GM12892 (cell line): Measurements from ENCODE around the gene PTMS.
A peak's percentile ranks its signal among the peaks of the same experiment; 100 is the strongest.

Experiments
- DNase-seq: peaks from one replicate; pipeline ENCODE4 v3.0.0; 2011; ENCODE audit not compliant: insufficient read length
- FAIRE-seq: peaks from 2 replicates; lab custom pipeline; 2011; peaks lifted over from hg19 to GRCh38; lab: Jason Lieb, UNC
- POLR2A ChIP-seq: IDR thresholded peaks from 2 replicates; pipeline ENCODE4 v1.6.1; 2011; ENCODE audit warnings: low read depth, low read length, control low read depth
- POLR2AphosphoS5 ChIP-seq: IDR thresholded peaks from 2 replicates; pipeline ENCODE4 v1.6.1; 2011; ENCODE audit warnings: low read depth, low read length, control low read depth
- TAF1 ChIP-seq: IDR thresholded peaks from 2 replicates; pipeline ENCODE4 v1.6.1; 2011; ENCODE audit warnings: low read depth, mild to moderate bottlenecking, control low read depth, low read length, borderline replicate concordance

The PTMS gene

GRCh38 chr12:6753772-6754356 lies 12.3 kb upstream of the PTMS start:
- FAIRE-seq: no peak

GRCh38 chr12:6754411-6754810 lies 11.8 kb upstream of the PTMS start:
- DNase-seq (no peak), FAIRE-seq (no peak)
- TF ChIP-seq POLR2A: no peak
- no peak for TF ChIP-seq POLR2AphosphoS5
- no peak for TF ChIP-seq TAF1

More at GRCh38 chr12:6753772-6754356, 12.3 kb upstream of the PTMS start:
- DNase-seq: no peak
- TF ChIP-seq POLR2AphosphoS5: no peak
- no peak for TF ChIP-seq TAF1

- TF ChIP-seq TAF1 (no peak), POLR2A (no peak), POLR2AphosphoS5 (no peak)
- FAIRE-seq: no peak
- no peak for DNase-seq
Measured at GRCh38 chr12:6757028-6757690, 9.0 kb upstream of the PTMS start.

GRCh38 chr12:6758506-6759095 lies 7.6 kb upstream of the PTMS start:
- TF ChIP-seq TAF1: no peak
- no peak for TF ChIP-seq POLR2A
- no peak for TF ChIP-seq POLR2AphosphoS5
- FAIRE-seq (no peak), DNase-seq (no peak)

- TF ChIP-seq POLR2A: no peak
- TF ChIP-seq TAF1: no peak
- no peak for TF ChIP-seq POLR2AphosphoS5
- DNase-seq: no peak
- no peak for FAIRE-seq
Measured at GRCh38 chr12:6759741-6760140, 6.4 kb upstream of the PTMS start.

- TF ChIP-seq POLR2A (no peak), POLR2AphosphoS5 (no peak), TAF1 (no peak)
- DNase-seq (no peak), FAIRE-seq (no peak)
Measured at GRCh38 chr12:6763380-6763779, 2.8 kb upstream of the PTMS start.

GRCh38 chr12:6764011-6764828 lies 1.9 kb upstream of the PTMS start:
- peak; percentile 96 for DNase-seq
- TF ChIP-seq POLR2A: peak; percentile 49; the same call in 1 of the 2 replicates
- TF ChIP-seq TAF1: no peak
- FAIRE-seq: peak; percentile 99

- FAIRE-seq: no peak
- TF ChIP-seq TAF1: no peak
- TF ChIP-seq POLR2A: no peak
- TF ChIP-seq POLR2AphosphoS5: no peak
- no peak for DNase-seq
Measured at GRCh38 chr12:6765048-6765633, 1.0 kb upstream of the PTMS start.

- TF ChIP-seq POLR2A: no peak; the same call in 1 of the 2 replicates
- no peak for TF ChIP-seq TAF1
- TF ChIP-seq POLR2AphosphoS5: no peak
- DNase-seq: peak; percentile 71
- peak; percentile 92 for FAIRE-seq
Measured at GRCh38 chr12:6766651-6767349, 637 bp downstream of the PTMS start.

- DNase-seq: no peak
- TF ChIP-seq TAF1 (no peak), POLR2AphosphoS5 (no peak), POLR2A (no peak)
- no peak for FAIRE-seq
Measured at GRCh38 chr12:6767353-6768319, 1.5 kb downstream of the PTMS start.
